ENCODE data around the gene SERPINC1. TPM values are rescaled to one million over a fixed set of nuclear protein-coding genes. Genes with fewer than 3 reads are reported as not detected.
"Not testable (repeated sequence)": the region's sequence is repeated elsewhere in the genome, so short reads cannot be mapped to it uniquely, and the experiment has no call there.

The SERPINC1 gene
- total RNA-seq, 1 donor from 2014 or later = not detected

- DNase-seq (ENCODE audit: low read depth in 2 of 2) = no peak
These were observed 23.5 kb downstream of the SERPINC1 start for GRCh38 chr1:173893611-173894010.

GRCh38 chr1:173889885-173890284, 27.2 kb downstream of the SERPINC1 start:
- no peak for DNase-seq (ENCODE audit: low read depth in 2 of 2)

GRCh38 chr1:173888749-173889148, 28.4 kb downstream of the SERPINC1 start:
- no peak for DNase-seq (ENCODE audit: low read depth in 2 of 2)

- no peak for DNase-seq (ENCODE audit: low read depth in 2 of 2)
These were observed 29.5 kb downstream of the SERPINC1 start for GRCh38 chr1:173887627-173888026.

- DNase-seq (ENCODE audit: low read depth in 2 of 2) = no peak
These were observed 30.1 kb downstream of the SERPINC1 start for GRCh38 chr1:173886746-173887611.

GRCh38 chr1:173884701-173885100, 32.4 kb downstream of the SERPINC1 start:
- no peak for DNase-seq (ENCODE audit: low read depth in 2 of 2)

GRCh38 chr1:173881117-173881516, 36.0 kb downstream of the SERPINC1 start:
- not testable (repeated sequence) for DNase-seq (ENCODE audit: low read depth in 2 of 2)

- peak; percentile 33 to 52 for DNase-seq (ENCODE audit: low read depth in 2 of 2)
These were observed 38.9 kb downstream of the SERPINC1 start for GRCh38 chr1:173878251-173878650.

GRCh38 chr1:173876732-173877131, 40.4 kb downstream of the SERPINC1 start:
- DNase-seq (ENCODE audit: low read depth in 2 of 2) = no peak

- DNase-seq (ENCODE audit: low read depth in 2 of 2) = no peak
These were observed 45.6 kb downstream of the SERPINC1 start for GRCh38 chr1:173871500-173871899.

- DNase-seq (ENCODE audit: low read depth in 2 of 2) = peak in 1 of 2 donors; percentile 57
These were observed 46.0 kb downstream of the SERPINC1 start for GRCh38 chr1:173871091-173871490.

- DNase-seq (ENCODE audit: low read depth in 2 of 2) = peak; percentile 75 to 91
These were observed 46.7 kb downstream of the SERPINC1 start for GRCh38 chr1:173870252-173871075.

GRCh38 chr1:173869021-173869359, 48.1 kb downstream of the SERPINC1 start:
- peak; percentile 46 to 89 for DNase-seq (ENCODE audit: low read depth in 2 of 2)

GRCh38 chr1:173868266-173869020, 48.7 kb downstream of the SERPINC1 start, which contains the start of gene ZBTB37:
Gene ZBTB37 (plus strand): TSS chr1:173868380. CDS start chr1:173870226, 1,846 bp downstream.
- DNase-seq (ENCODE audit: low read depth in 2 of 2) = peak in 1 of 2 donors; percentile 84

- DNase-seq (ENCODE audit: low read depth in 2 of 2) = peak; percentile 100
These were observed 49.3 kb downstream of the SERPINC1 start, which contains the start of gene GAS5 for GRCh38 chr1:173867753-173868265. Gene GAS5 (minus strand): TSS chr1:173867989.

- DNase-seq (ENCODE audit: low read depth in 2 of 2) = peak; percentile 64 to 68
These were observed 49.9 kb downstream of the SERPINC1 start for GRCh38 chr1:173867141-173867752.

GRCh38 chr1:173866413-173867115, 50.6 kb downstream of the SERPINC1 start:
- no peak for DNase-seq (ENCODE audit: low read depth in 2 of 2)

- no peak for DNase-seq (ENCODE audit: low read depth in 2 of 2)
These were observed 51.5 kb downstream of the SERPINC1 start for GRCh38 chr1:173865468-173866164.

GRCh38 chr1:173864179-173864867, 52.8 kb downstream of the SERPINC1 start:
- no peak for DNase-seq (ENCODE audit: low read depth in 2 of 2)
